Measurements from ENCODE around the gene MAN1A1. TPM values are rescaled to one million over a fixed set of nuclear protein-coding genes. Genes with fewer than 3 reads are reported as not detected.

Gene MAN1A1
- total RNA-seq, 1 donor from 2014 or later, result 2.9 TPM

GRCh38 chr6:119345114-119345513, 4.4 kb downstream of the MAN1A1 start:
- no peak for TF ChIP-seq CTCF (IDR thresholded peaks at IDR 0.05; ENCODE audit: insufficient read depth, low read length, severe bottlenecking)
- FAIRE-seq (no peak), DNase-seq (ENCODE audit: low read depth) (no peak)
- peaks cover 19% of the 10 kb centered on the region for H3K27me3 ChIP-seq (ENCODE audit: control insufficient read depth, insufficient read depth, low read length)
- H3K4me3 ChIP-seq (ENCODE audit: low read depth, low read length), result no peak overlapping the region
- H3K36me3 ChIP-seq (ENCODE audit: control insufficient read depth, insufficient read depth, low read length), result no peaks in the 10 kb centered on the region

- Histone ChIP-seq H3K27me3 (ENCODE audit: control insufficient read depth, insufficient read depth, low read length) (peaks cover 19% of the 10 kb centered on the region), H3K36me3 (ENCODE audit: control insufficient read depth, insufficient read depth, low read length) (no peaks in the 10 kb centered on the region), H3K4me3 (ENCODE audit: low read depth, low read length) (no peak overlapping the region)
- DNase-seq (ENCODE audit: low read depth) (no peak), FAIRE-seq (no peak)
- TF ChIP-seq CTCF (IDR thresholded peaks at IDR 0.05; ENCODE audit: insufficient read depth, low read length, severe bottlenecking), result no peak
These were observed 5.3 kb downstream of the MAN1A1 start for GRCh38 chr6:119344306-119344705.

- no peak overlapping the region for H3K4me3 ChIP-seq (ENCODE audit: low read depth, low read length)
- FAIRE-seq, result no peak
- DNase-seq (ENCODE audit: low read depth), result no peak
- peaks cover 14% of the 10 kb centered on the region for H3K27me3 ChIP-seq (ENCODE audit: control insufficient read depth, insufficient read depth, low read length)
- no peaks in the 10 kb centered on the region for H3K36me3 ChIP-seq (ENCODE audit: control insufficient read depth, insufficient read depth, low read length)
- TF ChIP-seq CTCF (IDR thresholded peaks at IDR 0.05; ENCODE audit: insufficient read depth, low read length, severe bottlenecking), result no peak
These were observed 5.9 kb downstream of the MAN1A1 start for GRCh38 chr6:119343573-119344146.

- Histone ChIP-seq H3K36me3 (ENCODE audit: control insufficient read depth, insufficient read depth, low read length) (no peaks in the 10 kb centered on the region), H3K27me3 (ENCODE audit: control insufficient read depth, insufficient read depth, low read length) (peaks cover 10% of the 10 kb centered on the region), H3K4me3 (ENCODE audit: low read depth, low read length) (no peak overlapping the region)
- TF ChIP-seq CTCF (IDR thresholded peaks at IDR 0.05; ENCODE audit: insufficient read depth, low read length, severe bottlenecking), result no peak
- FAIRE-seq (no peak), DNase-seq (ENCODE audit: low read depth) (no peak)
These were observed 6.4 kb downstream of the MAN1A1 start for GRCh38 chr6:119343167-119343566.

GRCh38 chr6:119342430-119342829, 7.1 kb downstream of the MAN1A1 start:
- no peak for FAIRE-seq
- no peaks in the 10 kb centered on the region for H3K36me3 ChIP-seq (ENCODE audit: control insufficient read depth, insufficient read depth, low read length)

More at GRCh38 chr6:119342430-119342829, 7.1 kb downstream of the MAN1A1 start:
- TF ChIP-seq CTCF (IDR thresholded peaks at IDR 0.05; ENCODE audit: insufficient read depth, low read length, severe bottlenecking), result no peak
- DNase-seq (ENCODE audit: low read depth), result no peak
- H3K27me3 ChIP-seq (ENCODE audit: control insufficient read depth, insufficient read depth, low read length), result peaks cover 4% of the 10 kb centered on the region
- H3K4me3 ChIP-seq (ENCODE audit: low read depth, low read length), result no peak overlapping the region

All from bronchial epithelial cell (primary cell).